Adipose tissue (tissue), 3 donors: ENCODE results near the gene WNT7B. TPM values are rescaled to one million over a fixed set of nuclear protein-coding genes. Genes with fewer than 3 reads are reported as not detected.

Experiments
- H3K27ac ChIP-seq: one replicate; pipeline ENCODE4 v1.5.1; 2013; ENCODE audit warnings: low read depth, low read length
- WGBS, 3 donors: extraction: QIAGEN DNeasy Blood & Tissue Kit; methylation state at CpG; one replicate each; pipeline ENCODE4 v1.1.7; 2013; 5-methylcytosine and 5-hydroxymethylcytosine counted together
- polyA plus RNA-seq, 3 donors: library from polyadenylated mRNA; stranded (reverse); fragments of 200-250 nt; gene quantifications; one replicate each; pipeline ENCODE4 v1.2.3, GENCODE V29; 2013
- donor health status: healthy with polysubstance abuse.
- donor health status: Bipolar disorder and iron deficiency.
- donor health status: healthy.

The WNT7B gene
- polyA plus RNA-seq, 3 donors, result 0.25 TPM; not detected in 2

- no peak overlapping the region for H3K27ac ChIP-seq
- WGBS, 3 donors, result 3 to 9% (median 5%) methylated on average over 25 to 29 of the region's 29 CpGs
These were observed 751 bp upstream of the WNT7B start for GRCh38 chr22:45977551-45978274.

DNA sequence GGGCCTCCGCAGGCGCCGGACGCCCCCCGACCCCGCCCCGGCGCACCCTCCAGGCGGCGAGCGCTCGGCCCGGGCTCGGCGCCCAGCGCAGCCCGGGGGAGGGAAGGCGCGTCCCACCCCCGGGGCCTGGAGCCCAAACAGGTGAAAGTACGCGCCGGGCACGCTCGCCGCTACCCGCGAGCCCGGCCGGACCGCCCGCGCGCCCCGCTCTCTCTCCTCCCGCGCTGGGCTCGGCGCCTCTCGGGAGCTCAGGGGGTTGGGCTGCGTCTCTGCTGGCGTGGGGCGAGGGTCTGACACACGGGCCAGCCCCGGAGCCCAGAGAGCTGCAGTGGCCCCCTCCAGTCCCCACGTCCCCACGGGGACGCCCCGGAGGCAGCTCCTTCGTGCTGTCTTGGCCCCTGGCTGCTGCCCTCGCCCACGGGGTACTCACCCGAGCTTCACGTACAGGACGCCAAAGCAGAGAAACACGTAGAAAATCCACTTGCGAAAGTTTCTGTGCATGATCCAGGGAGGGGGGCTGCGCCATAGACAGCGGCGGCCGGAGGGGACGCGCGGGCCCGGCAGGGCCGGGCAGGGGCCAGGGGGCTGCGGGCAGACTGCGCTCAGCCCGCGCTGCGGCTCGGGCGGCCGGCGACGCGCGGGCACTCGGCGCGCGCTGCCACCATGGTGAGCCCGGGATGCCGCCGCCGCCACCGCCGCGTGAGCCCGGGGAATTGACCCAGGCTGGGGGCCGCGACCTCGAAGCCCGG lies 534 bp downstream of the WNT7B start:
- WGBS, 3 donors, result 0 to 2% (median 1%) methylated on average over 34 to 94 of the region's 94 CpGs
- H3K27ac ChIP-seq, result no peak overlapping the region

DNA sequence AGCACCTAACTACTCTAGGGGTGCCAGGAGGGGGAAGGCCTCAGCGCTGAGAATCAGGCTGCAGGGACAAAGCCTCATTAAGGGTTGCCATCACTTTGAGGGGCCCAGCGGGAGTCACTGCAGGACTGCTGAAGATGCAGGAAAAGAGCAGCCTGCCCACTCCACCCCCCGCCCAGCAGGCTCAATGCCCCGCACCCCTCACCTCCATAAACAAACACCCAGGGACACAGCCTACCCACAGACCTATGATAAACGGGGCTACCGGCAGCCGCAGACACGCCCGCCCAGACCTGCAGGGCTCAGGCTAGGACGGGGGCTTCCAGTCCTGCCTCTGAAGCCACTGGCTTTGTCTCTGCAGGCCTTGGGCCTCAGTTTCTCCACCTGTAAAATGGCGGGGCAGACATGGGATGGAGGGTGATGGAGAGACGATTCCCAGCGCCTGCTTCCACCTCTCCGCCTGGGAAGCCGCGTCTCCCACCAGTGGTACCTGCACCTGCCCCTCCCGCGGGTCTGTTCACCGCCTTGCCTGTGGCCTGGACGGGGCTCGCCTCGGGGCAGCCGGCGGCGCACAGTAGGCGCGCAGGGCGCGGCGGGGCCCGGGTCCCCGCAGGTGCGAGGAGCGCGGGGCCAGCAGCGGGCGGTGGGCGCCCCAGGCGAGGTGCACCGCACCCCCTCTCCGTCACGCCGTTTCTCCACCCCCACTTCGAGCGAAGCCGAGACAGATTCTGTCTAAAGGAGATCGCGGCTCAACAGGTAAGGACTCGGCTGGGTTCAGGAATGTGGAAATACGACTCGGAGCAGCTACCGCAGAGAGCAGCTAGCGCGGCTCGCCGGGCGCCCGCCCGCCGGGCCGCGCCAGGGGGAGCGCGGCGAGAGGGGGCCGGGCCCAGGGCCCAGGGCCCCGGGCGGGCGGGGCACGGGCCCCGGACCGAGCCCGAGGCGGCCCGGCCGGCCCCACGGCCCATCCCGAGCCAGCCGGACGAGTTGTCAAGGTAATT lies 1.5 kb downstream of the WNT7B start:
- 5 to 9% (median 6%) methylated on average over 58 to 80 of the region's 80 CpGs for WGBS, 3 donors
- H3K27ac ChIP-seq, result no peak overlapping the region

DNA sequence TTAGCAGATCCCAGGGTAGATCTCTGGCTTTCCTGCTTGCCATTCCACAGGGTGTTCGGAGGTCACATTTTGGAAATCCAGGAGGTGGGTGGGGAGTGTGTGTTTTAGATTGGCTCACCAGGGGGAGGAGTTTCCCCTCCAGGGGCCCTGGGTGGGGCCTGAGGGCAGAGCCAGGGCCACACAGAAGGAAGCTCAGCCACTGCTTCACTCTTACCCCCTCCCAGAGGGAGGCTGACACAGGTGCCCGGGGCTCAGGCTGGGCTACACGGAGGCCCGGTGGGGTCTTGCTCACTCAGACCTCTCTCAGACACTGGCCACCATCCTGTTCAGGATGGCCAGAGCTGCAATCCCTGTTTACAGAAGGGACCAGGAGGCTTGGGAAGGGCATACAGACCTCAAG lies 2.5 kb downstream of the WNT7B start:
- no peak overlapping the region for H3K27ac ChIP-seq
- 12 to 25% (median 24%) methylated on average over 4 of the region's 4 CpGs for WGBS, 3 donors

GRCh38 chr22:45972889-45973253 lies 4.1 kb downstream of the WNT7B start:
- WGBS, 3 donors, result 59 to 70% (median 68%) methylated on average over 10 of the region's 10 CpGs
- H3K27ac ChIP-seq, result no peak overlapping the region

DNA sequence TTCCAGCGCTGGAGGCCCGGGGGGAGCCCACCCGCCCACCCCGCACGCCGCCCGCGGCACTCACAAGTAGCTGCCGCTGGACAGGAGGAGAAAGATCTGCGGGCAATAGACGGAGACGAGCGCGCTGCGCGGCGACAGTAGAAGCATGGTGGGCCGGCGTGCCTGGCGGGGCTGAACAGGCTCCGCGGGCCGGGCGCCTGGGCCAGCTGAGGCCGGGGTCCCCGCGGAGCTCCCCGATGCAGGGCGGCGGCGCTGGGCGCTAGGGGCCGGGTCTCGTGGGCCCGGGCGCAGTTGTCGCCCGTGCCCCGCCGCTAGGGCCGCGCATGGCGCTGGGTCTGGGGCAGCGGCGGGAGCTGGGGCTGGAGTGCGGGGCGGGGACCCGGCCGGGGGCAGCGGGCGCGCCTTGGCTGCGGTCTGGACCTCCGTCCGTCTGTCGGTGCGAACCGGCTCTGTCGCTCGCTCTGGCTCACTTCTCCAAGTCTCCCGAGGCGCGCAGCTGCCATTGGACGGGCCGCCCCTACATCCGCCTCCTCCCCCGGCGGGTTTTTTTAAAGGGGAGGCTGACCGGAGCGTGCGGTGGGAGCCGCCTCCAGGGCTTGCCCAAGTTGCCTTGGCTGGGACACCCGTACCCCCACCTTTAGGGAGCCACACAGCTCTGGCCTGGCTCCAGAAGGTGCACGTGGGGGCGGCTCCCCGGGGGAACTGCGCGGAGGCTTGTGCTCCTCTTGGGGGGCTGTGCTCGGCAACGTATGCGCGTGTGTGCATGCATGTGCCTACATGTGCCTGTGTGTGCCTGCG lies 4.7 kb downstream of the WNT7B start:
- WGBS, 3 donors, result 12 to 46% (median 13%) methylated on average over 66 to 83 of the region's 83 CpGs
- H3K27ac ChIP-seq, result no peak overlapping the region

GRCh38 chr22:45971408-45972028 lies 5.4 kb downstream of the WNT7B start:
- no peak overlapping the region for H3K27ac ChIP-seq
- 1 to 52% (median 5%) methylated on average over 65 to 66 of the region's 66 CpGs for WGBS, 3 donors

- WGBS, 3 donors, result 4 to 29% (median 4%) methylated on average over 40 of the region's 40 CpGs
- H3K27ac ChIP-seq, result no peak overlapping the region
These were observed 6.1 kb downstream of the WNT7B start for GRCh38 chr22:45970705-45971407.

DNA sequence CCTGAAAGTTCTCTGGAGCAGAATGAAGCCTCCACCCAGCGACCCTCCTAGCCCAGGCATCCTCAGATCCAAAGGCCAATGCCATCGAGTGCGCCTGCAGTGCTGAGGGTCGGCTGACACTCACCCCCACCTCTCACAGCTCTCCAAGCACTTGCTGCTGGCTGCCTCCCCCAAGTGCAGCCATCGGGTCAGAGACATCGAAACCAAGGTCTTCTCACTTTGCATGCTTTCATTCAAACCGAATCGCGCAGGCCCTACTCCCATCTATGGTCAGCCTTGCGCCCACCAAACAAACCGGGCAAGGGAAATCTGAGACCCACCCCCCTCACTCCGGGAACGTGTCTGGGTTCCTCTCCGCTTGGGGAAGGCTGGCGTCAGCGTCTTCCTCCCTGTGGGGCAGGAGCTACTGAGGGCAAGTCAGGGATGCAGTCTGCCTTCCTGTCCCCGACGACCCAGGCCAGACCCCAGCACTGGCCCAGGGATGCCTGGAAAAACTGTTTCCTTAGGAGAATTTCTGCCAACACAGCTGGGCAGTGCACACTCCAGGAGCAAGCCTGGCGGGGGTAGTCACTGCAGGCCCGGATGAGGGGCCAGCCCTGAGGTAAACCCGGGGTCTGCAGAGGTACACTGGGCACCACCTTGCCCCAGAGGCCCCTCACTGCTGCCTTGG lies 7.0 kb downstream of the WNT7B start:
- WGBS, 3 donors, result 43 to 73% (median 44%) methylated on average over 20 to 21 of the region's 21 CpGs
- H3K27ac ChIP-seq, result no peak overlapping the region

DNA sequence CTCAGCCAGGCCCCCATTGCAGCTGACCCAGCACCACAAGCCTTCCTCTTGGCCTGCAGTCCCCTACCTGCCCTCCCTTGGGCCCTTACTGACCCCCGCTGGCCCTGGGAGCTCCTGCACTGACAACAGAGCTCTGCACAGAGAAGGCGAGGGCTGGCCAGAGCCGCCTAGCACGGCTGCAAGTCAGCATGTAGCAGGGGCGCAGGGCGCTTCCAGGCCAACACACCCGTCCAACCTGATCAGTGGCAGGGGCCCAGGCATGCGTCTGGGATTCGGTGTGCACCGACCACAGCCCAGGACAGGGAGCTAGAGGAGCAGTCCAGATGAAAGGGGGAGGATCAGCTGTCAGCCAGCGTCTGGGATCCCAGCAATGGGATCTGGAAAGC lies 7.6 kb downstream of the WNT7B start:
- WGBS, 3 donors, result 60 to 67% (median 62%) methylated on average over 11 of the region's 11 CpGs

DNA sequence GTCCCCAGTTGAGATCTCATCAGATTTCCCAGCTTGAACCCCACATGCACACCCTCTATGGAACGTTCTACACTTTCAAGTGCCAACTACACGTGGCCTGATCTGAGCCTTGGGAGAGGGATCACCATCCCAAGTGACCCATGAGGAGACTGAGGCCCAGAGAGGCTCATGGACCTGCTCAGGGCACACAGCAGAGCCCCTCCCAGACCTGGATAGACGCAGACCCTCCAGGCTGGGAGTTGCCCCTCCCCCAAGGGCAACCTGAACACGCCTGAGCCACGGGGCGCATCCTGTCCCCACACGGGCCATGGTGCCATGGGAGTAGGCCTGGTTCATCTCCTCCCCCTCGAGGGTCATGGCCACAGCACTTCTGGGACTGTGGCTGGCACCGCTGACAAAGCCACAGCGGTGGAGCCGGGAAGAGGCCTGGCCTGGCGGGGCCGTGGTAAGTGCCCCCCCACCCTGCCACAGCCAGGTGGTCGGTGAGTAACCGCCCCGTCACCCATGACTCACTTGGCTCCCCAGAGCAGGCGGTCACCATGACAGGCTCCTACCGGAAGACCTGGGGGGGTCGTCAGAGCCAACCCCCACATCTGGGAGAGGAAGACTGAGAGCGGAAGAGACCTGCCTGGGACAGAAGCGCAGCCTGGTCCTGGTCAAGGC lies 8.1 kb downstream of the WNT7B start:
- WGBS, 3 donors, result 75 to 86% (median 86%) methylated on average over 21 of the region's 21 CpGs
- H3K27ac ChIP-seq, result no peak overlapping the region

More for the DNA sequence above, 7.6 kb downstream of the WNT7B start:
- H3K27ac ChIP-seq, result no peak overlapping the region

GRCh38 chr22:45968003-45968650 lies 8.8 kb downstream of the WNT7B start:
- 91 to 92% (median 92%) methylated on average over 10 of the region's 10 CpGs for WGBS, 3 donors
- H3K27ac ChIP-seq, result no peak overlapping the region

GRCh38 chr22:45966895-45967365 lies 10.0 kb downstream of the WNT7B start:
- WGBS, 3 donors, result 38 to 66% (median 54%) methylated on average over 17 of the region's 17 CpGs
- H3K27ac ChIP-seq, result no peak overlapping the region

DNA sequence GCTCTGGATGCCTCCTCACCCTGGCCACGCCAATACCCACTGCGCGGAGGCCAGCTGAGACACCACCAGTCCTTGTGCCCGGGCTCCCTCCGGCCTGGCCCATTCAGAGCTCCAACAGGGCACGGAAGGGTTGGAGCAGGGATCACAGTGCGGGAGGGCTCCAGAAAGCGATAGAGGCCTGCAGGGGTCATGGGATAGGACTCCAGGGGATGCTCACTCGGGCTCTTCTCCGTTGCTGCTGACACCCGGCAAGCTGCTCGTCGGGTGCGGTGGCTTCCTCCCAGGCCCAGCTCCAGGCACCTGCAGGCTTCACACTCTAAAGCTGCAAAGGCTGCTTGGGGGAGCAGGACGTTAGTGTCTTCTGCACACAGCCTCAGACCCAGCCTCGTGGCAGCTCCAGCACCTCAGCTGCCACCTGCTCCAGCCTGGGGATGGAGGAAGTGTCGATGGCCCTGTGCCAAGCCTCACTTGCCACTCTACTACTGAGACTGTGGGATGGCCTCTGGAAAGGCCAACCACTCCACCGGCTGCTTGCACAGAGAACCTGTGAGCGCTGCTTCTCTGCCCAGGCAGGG lies 10.6 kb downstream of the WNT7B start:
- H3K27ac ChIP-seq, result no peak overlapping the region
- WGBS, 3 donors, result 53 to 59% (median 54%) methylated on average over 19 of the region's 19 CpGs

- no peak overlapping the region for H3K27ac ChIP-seq
- WGBS, 3 donors, result 72 to 88% (median 85%) methylated on average over 11 of the region's 11 CpGs
These were observed 11.4 kb downstream of the WNT7B start for GRCh38 chr22:45965563-45965962.
